Keratinocyte (primary cell): ENCODE measurements around the gene IMPACT. TPM values are rescaled to one million over a fixed set of nuclear protein-coding genes. Genes with fewer than 3 reads are reported as not detected.
A peak's percentile ranks its signal among the peaks of the same experiment; 100 is the strongest.

Source experiments
- DNase-seq: peaks from one replicate; pipeline ENCODE4 v3.0.0-alpha.2; 2011; ENCODE audit warnings: low read depth, missing footprints, low spot score
- FAIRE-seq: peaks from 2 replicates; lab custom pipeline; 2011; peaks lifted over from hg19 to GRCh38; lab: Jason Lieb, UNC
- H2AFZ ChIP-seq: 2 replicates; pipeline ENCODE4 v1.6.0; 2012; ENCODE audit warnings: low read length, control low read depth, inconsistent platforms; ENCODE audit not compliant: control insufficient read depth
- H3K27ac ChIP-seq: 2 replicates; pipeline ENCODE4 v1.5.1; 2011; ENCODE audit warnings: low read length; ENCODE audit not compliant: control insufficient read depth, insufficient read depth
- H3K27me3 ChIP-seq: 3 replicates; pipeline ENCODE4 v1.6.0; 2011; ENCODE audit warnings: low read length; ENCODE audit not compliant: control insufficient read depth, insufficient read depth; ENCODE audit errors: extremely low read depth
- H3K36me3 ChIP-seq, 2 experiments: 2 replicates in 1 of 2; 3 replicates in 1 of 2; pipeline ENCODE4 v1.5.1; 2011; ENCODE audit warnings: low read length in 2 of 2, mild to moderate bottlenecking in 1 of 2; ENCODE audit not compliant: control insufficient read depth in 2 of 2, insufficient read depth in 2 of 2; ENCODE audit errors: extremely low read depth in 1 of 2
- H3K4me1 ChIP-seq: 3 replicates; pipeline ENCODE4 v1.5.1; 2011; ENCODE audit warnings: low read length; ENCODE audit not compliant: control insufficient read depth, insufficient read depth; ENCODE audit errors: extremely low read depth
- H3K4me2 ChIP-seq: 3 replicates; pipeline ENCODE4 v1.6.0; 2011; ENCODE audit warnings: low read depth, low read length; ENCODE audit not compliant: control insufficient read depth, insufficient read depth; ENCODE audit errors: extremely low read depth
- H3K4me3 ChIP-seq, 3 experiments: fragments of 200-600 bp in 1 of 3; sonication (generic) in 1 of 3; 2 replicates in 2 of 3; 3 replicates in 1 of 3; pipeline ENCODE4 v1.5.1; 2011 to 2016; ENCODE audit warnings: low read length in 3 of 3, mild to moderate bottlenecking in 3 of 3, control low read depth in 2 of 3, inconsistent platforms in 1 of 3, low read depth in 1 of 3, mixed read lengths in 1 of 3, mixed run types in 1 of 3, moderate library complexity in 1 of 3; ENCODE audit not compliant: control insufficient read depth in 2 of 3, insufficient read depth in 2 of 3; ENCODE audit errors: extremely low read depth in 1 of 3
- H3K79me2 ChIP-seq: 2 replicates; pipeline ENCODE4 v1.6.0; 2012; ENCODE audit warnings: low read length; ENCODE audit not compliant: control insufficient read depth, insufficient read depth
- H3K9ac ChIP-seq: 3 replicates; pipeline ENCODE4 v1.6.0; 2011; ENCODE audit warnings: low read length; ENCODE audit not compliant: control insufficient read depth, insufficient read depth; ENCODE audit errors: extremely low read depth
- H3K9me1 ChIP-seq: 3 replicates; pipeline ENCODE4 v1.6.0; 2011; ENCODE audit warnings: low read length; ENCODE audit not compliant: control insufficient read depth, insufficient read depth; ENCODE audit errors: extremely low read depth
- H3K9me3 ChIP-seq: 2 replicates; pipeline ENCODE4 v1.5.1; 2012; ENCODE audit warnings: low read depth, low read length; ENCODE audit not compliant: control insufficient read depth
- H4K20me1 ChIP-seq: 3 replicates; pipeline ENCODE4 v1.6.0; 2011; ENCODE audit warnings: low read length; ENCODE audit not compliant: control insufficient read depth, insufficient read depth; ENCODE audit errors: extremely low read depth
- EZH2 ChIP-seq: IDR thresholded peaks from one replicate; pipeline ENCODE4 v1.6.1; 2012; ENCODE audit warnings: inconsistent platforms, mild to moderate bottlenecking, low read length, moderate library complexity
- dilution Hi-C: fragments of 300-500 bp; cut with MboI; formaldehyde crosslinking; loops from one replicate; pipeline ENCODE4 v1.7.0; 2020; ENCODE audit warnings: low sequenced_read_pairs; ENCODE audit not compliant: extremely low pct_ligation_motif_present
- polyA plus RNA-seq, 5 experiments: library from polyadenylated mRNA; depleted of rRNA in 3 of 5; stranded (reverse) in 3 of 5; stranded (forward) in 1 of 5; unstranded in 1 of 5; fragments of >200 nt; gene quantifications; 1 replicate in 1 of 5; 2 replicates in 3 of 5; 3 replicates in 1 of 5; pipeline versions ENCODE4 v1.2.1 to v1.2.3, GENCODE V29; 2011 to 2012; ENCODE audit warnings: missing spikeins in 2 of 5, low read depth in 1 of 5, low replicate concordance in 1 of 5
- TF ChIP-seq, protein P1 (sequence below), 3 experiments: IDR thresholded peaks in 1 of 3; conservative IDR thresholded peaks in 1 of 3; optimal IDR thresholded peaks in 1 of 3; 2 replicates in 2 of 3; 3 replicates in 1 of 3; pipeline versions ENCODE3 to v1.5.1; 2011; ENCODE audit warnings: low read length in 3 of 3, mild to moderate bottlenecking in 3 of 3, moderate library complexity in 2 of 3, control low read depth in 1 of 3, inconsistent platforms in 1 of 3; ENCODE audit not compliant: insufficient read depth in 2 of 3; ENCODE audit errors: extremely low read depth in 1 of 3

IMPACT gene
- polyA plus RNA-seq, 1 donor (not counting 4 experiments of a cell fraction or from before 2014, with no cell fraction given) = 35.3 TPM

DNA sequence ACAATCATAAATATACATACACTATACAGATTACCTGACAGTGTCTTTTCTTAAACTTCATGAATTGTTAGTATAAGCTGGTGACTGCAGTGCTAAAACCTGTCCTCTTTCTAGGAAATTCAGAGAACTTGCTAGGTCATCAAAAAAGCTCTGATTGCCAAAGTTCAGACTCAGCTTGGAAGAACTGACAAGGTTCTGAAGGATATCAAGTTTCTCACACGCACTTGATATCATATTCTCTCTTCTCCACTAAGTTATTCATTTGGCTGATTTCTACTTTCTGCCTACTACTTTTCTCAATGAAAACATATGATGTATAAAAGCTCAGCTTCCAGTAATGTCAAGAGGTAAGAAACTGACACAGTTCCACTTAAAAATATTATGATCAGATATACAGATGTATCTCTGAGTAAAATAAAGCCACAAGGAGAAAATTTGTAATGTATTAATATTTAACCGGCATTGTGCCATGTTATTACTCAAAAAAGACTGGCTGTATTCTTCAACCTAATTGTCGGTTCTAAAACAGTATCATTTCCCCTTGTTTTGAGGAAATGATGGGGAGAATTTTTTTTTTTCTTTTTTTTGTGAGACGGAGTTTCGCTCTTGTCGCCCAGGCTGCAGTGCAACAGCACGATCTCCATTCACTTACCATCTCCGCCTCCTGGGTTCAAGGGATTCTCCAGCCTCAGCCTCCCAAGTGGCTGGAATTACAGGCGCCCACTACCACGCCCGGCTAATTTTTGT lies 31.2 kb upstream of the IMPACT start:
- no peak overlapping the region for H2AFZ ChIP-seq
- no peak overlapping the region for H3K27ac ChIP-seq
- no peaks in the 10 kb centered on the region for H3K36me3 ChIP-seq
- peaks cover 19% of the 10 kb centered on the region for H3K4me1 ChIP-seq
- H3K27me3 ChIP-seq = no peaks in the 10 kb centered on the region
- H3K4me2 ChIP-seq = no peak overlapping the region
- FAIRE-seq (peak; percentile 59), DNase-seq (no peak)
- dilution Hi-C loops = no loop called here
- H3K9ac ChIP-seq = no peak overlapping the region
- TF ChIP-seq, protein P1, sequence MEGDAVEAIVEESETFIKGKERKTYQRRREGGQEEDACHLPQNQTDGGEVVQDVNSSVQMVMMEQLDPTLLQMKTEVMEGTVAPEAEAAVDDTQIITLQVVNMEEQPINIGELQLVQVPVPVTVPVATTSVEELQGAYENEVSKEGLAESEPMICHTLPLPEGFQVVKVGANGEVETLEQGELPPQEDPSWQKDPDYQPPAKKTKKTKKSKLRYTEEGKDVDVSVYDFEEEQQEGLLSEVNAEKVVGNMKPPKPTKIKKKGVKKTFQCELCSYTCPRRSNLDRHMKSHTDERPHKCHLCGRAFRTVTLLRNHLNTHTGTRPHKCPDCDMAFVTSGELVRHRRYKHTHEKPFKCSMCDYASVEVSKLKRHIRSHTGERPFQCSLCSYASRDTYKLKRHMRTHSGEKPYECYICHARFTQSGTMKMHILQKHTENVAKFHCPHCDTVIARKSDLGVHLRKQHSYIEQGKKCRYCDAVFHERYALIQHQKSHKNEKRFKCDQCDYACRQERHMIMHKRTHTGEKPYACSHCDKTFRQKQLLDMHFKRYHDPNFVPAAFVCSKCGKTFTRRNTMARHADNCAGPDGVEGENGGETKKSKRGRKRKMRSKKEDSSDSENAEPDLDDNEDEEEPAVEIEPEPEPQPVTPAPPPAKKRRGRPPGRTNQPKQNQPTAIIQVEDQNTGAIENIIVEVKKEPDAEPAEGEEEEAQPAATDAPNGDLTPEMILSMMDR (optimal IDR thresholded peaks at IDR 0.05 in 1 of 3, IDR thresholded peaks at IDR 0.05 in 1 of 3, conservative IDR thresholded peaks at IDR 0.05 in 1 of 3; ENCODE audit: extremely low read depth in 1 of 3, insufficient read depth in 2 of 3, low read length in 3 of 3) = no peak
- no peak for TF ChIP-seq EZH2
- H3K9me1 ChIP-seq = no peaks in the 10 kb centered on the region
- H4K20me1 ChIP-seq = no peaks in the 10 kb centered on the region
- H3K79me2 ChIP-seq = no peaks in the 10 kb centered on the region
- no peak overlapping the region for H3K4me3 ChIP-seq
- H3K9me3 ChIP-seq = no peaks in the 10 kb centered on the region

DNA sequence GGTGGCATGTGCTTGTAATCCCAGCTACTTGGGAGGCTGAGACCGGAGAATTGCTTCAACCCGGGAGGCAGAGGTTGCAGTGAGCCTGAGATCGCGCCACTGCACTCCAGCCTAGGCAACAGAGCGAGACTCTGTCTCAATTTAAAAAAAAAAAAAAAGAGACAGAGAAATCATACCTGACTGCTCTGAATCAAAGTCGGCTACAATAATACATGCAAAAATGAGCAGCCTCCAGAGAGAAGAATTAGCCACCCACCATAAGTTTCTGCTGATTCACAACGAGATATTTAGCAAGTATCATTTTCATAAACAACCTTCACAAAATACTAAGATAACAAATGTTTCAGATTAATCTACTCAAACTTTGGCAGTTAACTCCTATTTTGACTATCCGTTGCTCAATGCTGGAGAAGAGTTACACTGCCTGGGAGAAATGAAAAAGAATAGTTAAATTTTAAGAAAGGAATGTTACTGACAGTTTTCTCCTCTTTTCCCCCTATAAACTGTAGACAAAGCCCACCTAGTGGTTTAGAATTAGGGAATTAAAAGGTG lies 30.3 kb upstream of the IMPACT start:
- Histone ChIP-seq H3K9ac (no peak overlapping the region), H2AFZ (no peak overlapping the region), H4K20me1 (no peaks in the 10 kb centered on the region), H3K27me3 (no peaks in the 10 kb centered on the region), H3K4me3 (peak overlapping the region in 1 of 3 experiments; percentile 72), H3K9me1 (no peaks in the 10 kb centered on the region), H3K36me3 (no peaks in the 10 kb centered on the region), H3K27ac (no peak overlapping the region), H3K9me3 (no peaks in the 10 kb centered on the region), H3K79me2 (no peaks in the 10 kb centered on the region), H3K4me1 (peaks cover 26% of the 10 kb centered on the region), H3K4me2 (peak overlapping the region; percentile 85)
- dilution Hi-C loops = no loop called here
- TF ChIP-seq, protein P1 (optimal IDR thresholded peaks at IDR 0.05 in 1 of 3, IDR thresholded peaks at IDR 0.05 in 1 of 3, conservative IDR thresholded peaks at IDR 0.05 in 1 of 3; ENCODE audit: extremely low read depth in 1 of 3, insufficient read depth in 2 of 3, low read length in 3 of 3) = no peak
- no peak for TF ChIP-seq EZH2
- FAIRE-seq (no peak), DNase-seq (no peak)
